ENCODE results near the gene NEUROD2. TPM values are rescaled to one million over a fixed set of nuclear protein-coding genes. Genes with fewer than 3 reads are reported as not detected.

Gene NEUROD2
- total and polyA plus RNA-seq, 4 donors = not detected

- WGBS, 2 donors = 76 to 78% methylated on average over 12 of the region's 12 CpGs
- Histone ChIP-seq H3K4me3 (ENCODE audit: low read length in 2 of 2) (no peak overlapping the region), H3K27me3 (ENCODE audit: control insufficient read depth in 1 of 2, insufficient read depth in 2 of 2, low read length in 1 of 2) (no peaks in the 10 kb centered on the region), H3K36me3 (ENCODE audit: control insufficient read depth in 1 of 2, insufficient read depth in 2 of 2, low read length in 1 of 2) (no peaks in the 10 kb centered on the region), H3K4me1 (ENCODE audit: control insufficient read depth in 1 of 2, insufficient read depth in 2 of 2, low read length in 2 of 2) (no peaks in the 10 kb centered on the region), H3K27ac (ENCODE audit: low read depth in 1 of 2, low read length in 2 of 2) (no peak overlapping the region), H3K9me3 (ENCODE audit: control insufficient read depth, low read length) (no peaks in the 10 kb centered on the region)
- ATAC-seq (ENCODE audit: low FRiP score) (no peak), DNase-seq (no peak)
- intact Hi-C loops (cut with DNase I) = no loop called here
These were observed 22.2 kb upstream of the NEUROD2 start for GRCh38 chr17:39629898-39630297.

DNA sequence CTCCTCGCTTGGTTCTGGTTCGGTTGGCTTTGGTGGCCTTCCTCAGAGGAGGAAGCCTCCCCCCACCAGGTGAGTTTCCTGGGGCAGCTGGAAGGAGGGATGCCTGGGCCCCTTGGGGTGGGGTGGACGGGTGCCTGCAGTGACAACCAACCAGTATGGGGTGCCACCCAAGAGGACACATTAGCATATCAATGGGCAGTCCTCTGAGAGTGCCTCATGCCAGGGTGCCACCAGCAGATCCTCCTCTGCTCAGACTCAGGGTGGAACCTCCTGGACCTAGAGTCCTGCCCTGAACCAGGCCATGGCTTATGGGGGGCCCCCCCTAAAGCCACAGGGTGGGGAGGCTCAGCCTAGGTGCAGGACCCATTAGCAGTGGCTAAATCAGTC lies 21.8 kb upstream of the NEUROD2 start:
- ATAC-seq (ENCODE audit: low FRiP score) = no peak

DNA sequence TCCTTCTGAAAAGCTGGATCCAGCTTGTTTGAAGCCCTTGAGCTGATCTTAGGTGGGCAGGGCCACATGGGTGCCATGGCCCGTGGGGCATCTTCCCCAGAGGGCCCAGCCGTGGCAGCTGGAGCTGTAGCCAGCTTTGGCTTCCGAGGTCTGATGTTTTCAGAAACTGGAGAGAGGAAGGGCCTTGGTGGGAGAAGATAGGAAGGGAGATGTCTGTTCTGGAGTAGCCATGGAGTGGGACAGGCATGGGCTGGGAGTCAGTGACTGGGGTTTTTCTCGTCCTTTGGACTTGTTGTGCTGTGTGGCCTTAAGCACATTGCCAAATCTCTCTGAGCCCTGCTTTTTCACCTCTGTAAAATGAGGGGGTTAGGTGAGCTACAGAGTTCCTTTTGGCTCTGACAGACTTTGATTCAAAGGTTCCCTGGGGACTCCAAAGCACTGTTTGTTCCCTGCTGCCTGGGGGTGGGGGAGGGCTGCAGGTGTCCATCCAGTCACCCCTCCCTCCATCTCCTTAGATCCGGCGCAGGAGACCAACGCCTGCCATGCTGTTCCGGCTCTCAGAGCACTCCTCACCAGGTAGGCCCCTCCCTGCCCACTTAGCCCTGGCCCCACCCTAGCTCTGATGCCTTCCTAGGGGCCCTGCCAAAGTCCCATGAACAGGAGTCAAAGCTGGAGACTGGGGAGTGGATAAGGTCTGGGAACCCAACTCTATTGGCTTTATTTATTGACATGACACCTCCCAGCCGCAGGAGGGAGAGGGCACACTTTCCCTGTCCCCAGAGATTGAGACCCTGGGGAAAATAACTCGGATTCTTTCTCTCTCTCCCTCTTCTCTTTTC lies 21.2 kb upstream of the NEUROD2 start:
- intact Hi-C loops (cut with DNase I) = no loop called here
- no peaks in the 10 kb centered on the region for H3K9me3 ChIP-seq (ENCODE audit: control insufficient read depth, low read length)
- no peaks in the 10 kb centered on the region for H3K27me3 ChIP-seq (ENCODE audit: control insufficient read depth in 1 of 2, insufficient read depth in 2 of 2, low read length in 1 of 2)
- H3K27ac ChIP-seq (ENCODE audit: low read depth in 1 of 2, low read length in 2 of 2) = no peak overlapping the region
- no peaks in the 10 kb centered on the region for H3K4me1 ChIP-seq (ENCODE audit: control insufficient read depth in 1 of 2, insufficient read depth in 2 of 2, low read length in 2 of 2)
- DNase-seq (no peak), ATAC-seq (ENCODE audit: low FRiP score) (no peak)
- H3K36me3 ChIP-seq (ENCODE audit: control insufficient read depth in 1 of 2, insufficient read depth in 2 of 2, low read length in 1 of 2) = no peaks in the 10 kb centered on the region
- WGBS, 2 donors = 68 to 72% methylated on average over 10 of the region's 10 CpGs
- H3K4me3 ChIP-seq (ENCODE audit: low read length in 2 of 2) = no peak overlapping the region

More for the DNA sequence above, 21.8 kb upstream of the NEUROD2 start:
- no peak for DNase-seq
- no peaks in the 10 kb centered on the region for H3K27me3 ChIP-seq (ENCODE audit: control insufficient read depth in 1 of 2, insufficient read depth in 2 of 2, low read length in 1 of 2)
- H3K9me3 ChIP-seq (ENCODE audit: control insufficient read depth, low read length) = no peaks in the 10 kb centered on the region
- no peaks in the 10 kb centered on the region for H3K36me3 ChIP-seq (ENCODE audit: control insufficient read depth in 1 of 2, insufficient read depth in 2 of 2, low read length in 1 of 2)
- intact Hi-C loops (cut with DNase I) = no loop called here
- H3K4me1 ChIP-seq (ENCODE audit: control insufficient read depth in 1 of 2, insufficient read depth in 2 of 2, low read length in 2 of 2) = no peaks in the 10 kb centered on the region
- 73 to 77% methylated on average over 3 of the region's 3 CpGs for WGBS, 2 donors
- no peak overlapping the region for H3K4me3 ChIP-seq (ENCODE audit: low read length in 2 of 2)
- no peak overlapping the region for H3K27ac ChIP-seq (ENCODE audit: low read depth in 1 of 2, low read length in 2 of 2)

DNA sequence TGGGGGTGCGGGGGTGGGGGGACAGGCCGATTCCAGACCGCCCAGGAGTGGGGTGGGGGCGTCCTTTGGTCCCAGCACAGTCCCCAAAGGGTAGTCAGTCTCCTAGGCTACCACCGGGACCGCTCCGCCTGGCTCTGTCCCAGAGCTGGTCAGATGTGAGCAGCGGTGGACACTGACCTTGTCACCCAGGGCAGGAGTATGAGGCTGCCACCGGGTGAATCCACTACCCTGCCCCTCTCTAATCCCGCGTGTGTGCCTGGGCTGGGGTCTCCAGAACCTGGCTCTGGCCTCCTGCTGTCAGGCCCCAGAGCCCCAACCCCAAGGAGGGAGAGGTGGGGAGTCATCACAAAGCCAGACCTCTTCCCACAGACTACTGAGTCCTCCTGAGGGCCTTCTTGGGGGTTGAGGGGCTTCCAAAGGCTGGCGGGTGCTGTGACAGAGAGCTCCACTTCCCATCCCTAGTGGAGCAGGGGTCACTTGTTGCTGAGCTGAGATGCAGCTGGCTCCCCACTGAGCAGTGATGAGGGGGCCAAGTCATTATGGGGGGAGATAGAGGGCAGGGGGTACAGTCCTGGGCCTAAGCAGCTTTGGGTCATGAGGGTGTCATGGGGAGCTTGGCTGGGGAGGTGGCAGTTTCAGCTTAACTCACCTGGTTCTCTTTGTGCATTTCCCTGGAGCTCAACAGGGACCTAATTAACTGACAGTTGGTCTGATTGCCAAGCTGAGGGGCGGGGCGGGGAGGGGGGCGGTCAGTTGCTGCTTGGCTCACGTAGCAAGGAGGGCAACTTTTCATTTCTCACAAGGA lies 20.2 kb upstream of the NEUROD2 start:
- no peak overlapping the region for H3K4me3 ChIP-seq (ENCODE audit: low read length in 2 of 2)
- no peak overlapping the region for H3K27ac ChIP-seq (ENCODE audit: low read depth in 1 of 2, low read length in 2 of 2)
- no peaks in the 10 kb centered on the region for H3K27me3 ChIP-seq (ENCODE audit: control insufficient read depth in 1 of 2, insufficient read depth in 2 of 2, low read length in 1 of 2)
- no peak for ATAC-seq (ENCODE audit: low FRiP score)
- no peaks in the 10 kb centered on the region for H3K4me1 ChIP-seq (ENCODE audit: control insufficient read depth in 1 of 2, insufficient read depth in 2 of 2, low read length in 2 of 2)
- no peaks in the 10 kb centered on the region for H3K9me3 ChIP-seq (ENCODE audit: control insufficient read depth, low read length)
- no peaks in the 10 kb centered on the region for H3K36me3 ChIP-seq (ENCODE audit: control insufficient read depth in 1 of 2, insufficient read depth in 2 of 2, low read length in 1 of 2)
- DNase-seq = no peak
- WGBS, 2 donors = 57 to 59% methylated on average over 16 of the region's 16 CpGs
- intact Hi-C loops (cut with DNase I) = no loop called here

GRCh38 chr17:39627047-39627711 lies 19.5 kb upstream of the NEUROD2 start:
- WGBS, 2 donors = 2 to 4% methylated on average over 49 to 72 of the region's 72 CpGs
- H3K4me3 ChIP-seq (ENCODE audit: low read length in 2 of 2) = peak overlapping the region in 1 of 2 donors; percentile 4
- no peaks in the 10 kb centered on the region for H3K27me3 ChIP-seq (ENCODE audit: control insufficient read depth in 1 of 2, insufficient read depth in 2 of 2, low read length in 1 of 2)
- no peaks in the 10 kb centered on the region for H3K9me3 ChIP-seq (ENCODE audit: control insufficient read depth, low read length)
- DNase-seq = no peak
- H3K36me3 ChIP-seq (ENCODE audit: control insufficient read depth in 1 of 2, insufficient read depth in 2 of 2, low read length in 1 of 2) = no peaks in the 10 kb centered on the region
- no peaks in the 10 kb centered on the region for H3K4me1 ChIP-seq (ENCODE audit: control insufficient read depth in 1 of 2, insufficient read depth in 2 of 2, low read length in 2 of 2)
- ATAC-seq (ENCODE audit: low FRiP score) = no peak
- intact Hi-C loops (cut with DNase I) = no loop called here
- H3K27ac ChIP-seq (ENCODE audit: low read depth in 1 of 2, low read length in 2 of 2) = no peak overlapping the region

- Histone ChIP-seq H3K9me3 (ENCODE audit: control insufficient read depth, low read length) (no peaks in the 10 kb centered on the region), H3K4me3 (ENCODE audit: low read length in 2 of 2) (peak within 1 kb of the TSS in 1 of 2 donors; percentile 4), H3K27me3 (ENCODE audit: control insufficient read depth in 1 of 2, insufficient read depth in 2 of 2, low read length in 1 of 2) (no peaks in the 10 kb centered on the region), H3K4me1 (ENCODE audit: control insufficient read depth in 1 of 2, insufficient read depth in 2 of 2, low read length in 2 of 2) (no peaks in the 10 kb centered on the region), H3K36me3 (ENCODE audit: control insufficient read depth in 1 of 2, insufficient read depth in 2 of 2, low read length in 1 of 2) (no peaks in the 10 kb centered on the region), H3K27ac (ENCODE audit: low read depth in 1 of 2, low read length in 2 of 2) (no peak within 1 kb of the TSS)
- ATAC-seq (ENCODE audit: low FRiP score) (no peak), DNase-seq (no peak)
- intact Hi-C loops (cut with DNase I) = no loop called here
- WGBS, 2 donors = 16% methylated on average over 29 of the region's 29 CpGs
These were observed 18.7 kb upstream of the NEUROD2 start, which contains the start of gene PPP1R1B for GRCh38 chr17:39626171-39627046. TSS of gene PPP1R1B (plus strand) at chr17:39626952. CDS start at chr17:39627393, 441 bp downstream.

- Histone ChIP-seq H3K4me1 (ENCODE audit: control insufficient read depth in 1 of 2, insufficient read depth in 2 of 2, low read length in 2 of 2) (no peaks in the 10 kb centered on the region), H3K4me3 (ENCODE audit: low read length in 2 of 2) (no peak overlapping the region), H3K9me3 (ENCODE audit: control insufficient read depth, low read length) (no peaks in the 10 kb centered on the region), H3K36me3 (ENCODE audit: control insufficient read depth in 1 of 2, insufficient read depth in 2 of 2, low read length in 1 of 2) (no peaks in the 10 kb centered on the region), H3K27me3 (ENCODE audit: control insufficient read depth in 1 of 2, insufficient read depth in 2 of 2, low read length in 1 of 2) (no peaks in the 10 kb centered on the region), H3K27ac (ENCODE audit: low read depth in 1 of 2, low read length in 2 of 2) (no peak overlapping the region)
- 63 to 77% methylated on average over 4 to 5 of the region's 5 CpGs for WGBS, 2 donors
- ATAC-seq (ENCODE audit: low FRiP score) (no peak), DNase-seq (no peak)
- intact Hi-C loops (cut with DNase I) = no loop called here
These were observed 17.6 kb upstream of the NEUROD2 start for GRCh38 chr17:39625198-39625785.
